DOHH2 (cell line): Measurements from ENCODE around the gene VPS51.

Source experiments
- H3F3A ChIP-seq: fragments of 200-600 bp; sonication (generic), shearing (Covaris generic); 2 replicates; pipeline ENCODE4 v1.6.0; 2016; ENCODE audit warnings: antibody characterized with exemption, mild to moderate bottlenecking; ENCODE audit not compliant: control insufficient read depth, insufficient read depth
- H3K27ac ChIP-seq: fragments of 200-600 bp; sonication (generic); 2 replicates; pipeline ENCODE4 v1.5.1; 2014; ENCODE audit warnings: low read depth, mild to moderate bottlenecking, low read length, moderate library complexity
- H3K27me3 ChIP-seq: fragments of 200-600 bp; sonication (generic); 2 replicates; pipeline ENCODE4 v1.6.1; 2014; ENCODE audit warnings: mild to moderate bottlenecking, low read length, mixed read lengths; ENCODE audit not compliant: control insufficient read depth
- H3K36me3 ChIP-seq: fragments of 200-600 bp; sonication (generic); 2 replicates; pipeline ENCODE4 v1.6.1; 2014; ENCODE audit warnings: mild to moderate bottlenecking, low read length, moderate library complexity, mixed read lengths; ENCODE audit not compliant: control insufficient read depth
- H3K4me1 ChIP-seq: fragments of 200-600 bp; sonication (generic); 2 replicates; pipeline ENCODE4 v1.6.1; 2014; ENCODE audit warnings: mild to moderate bottlenecking, low read length, mixed read lengths; ENCODE audit not compliant: control insufficient read depth
- H3K4me2 ChIP-seq: fragments of 200-600 bp; sonication (generic); 2 replicates; pipeline ENCODE4 v1.6.0; 2014; ENCODE audit warnings: mild to moderate bottlenecking, low read length, moderate library complexity
- H3K4me3 ChIP-seq: fragments of 200-600 bp; sonication (generic); 2 replicates; pipeline ENCODE4 v1.5.1; 2014; ENCODE audit warnings: mild to moderate bottlenecking, low read length, mixed read lengths
- H3K79me2 ChIP-seq: fragments of 200-600 bp; sonication (generic); 2 replicates; pipeline ENCODE4 v1.6.1; 2014; ENCODE audit warnings: mild to moderate bottlenecking, low read length, mixed read lengths; ENCODE audit not compliant: control insufficient read depth
- H3K9me2 ChIP-seq: fragments of 200-600 bp; sonication (generic); replicated peaks from 2 replicates; pipeline ENCODE4 v1.6.1; 2014; ENCODE audit warnings: mild to moderate bottlenecking, low read length, mixed read lengths; ENCODE audit not compliant: control insufficient read depth
- H3K9me3 ChIP-seq: fragments of 200-600 bp; sonication (generic); 2 replicates; pipeline ENCODE4 v1.6.1; 2014; ENCODE audit warnings: antibody characterized with exemption, low read length, mixed read lengths; ENCODE audit not compliant: control insufficient read depth, insufficient read depth
- H4K20me1 ChIP-seq: fragments of 200-600 bp; sonication (generic); 2 replicates; pipeline ENCODE4 v1.6.0; 2014; ENCODE audit warnings: low read depth, mild to moderate bottlenecking, antibody characterized with exemption, low read length, moderate library complexity; ENCODE audit not compliant: control insufficient read depth, insufficient read depth
- EZH2phosphoT487 ChIP-seq: fragments of 200-600 bp; sonication (generic); IDR thresholded peaks from 2 replicates; pipeline ENCODE4 v1.6.1; 2017; ENCODE audit warnings: borderline replicate concordance, mild to moderate bottlenecking, antibody characterized with exemption, low read length, moderate library complexity, mixed read lengths
- TF ChIP-seq, protein P1 (sequence below): fragments of 200-600 bp; sonication (generic); IDR thresholded peaks from one replicate; pipeline ENCODE4 v1.5.1; 2014; ENCODE audit warnings: antibody characterized with exemption, mild to moderate bottlenecking, low read depth, low read length; ENCODE audit not compliant: poor library complexity, severe bottlenecking

Gene VPS51

DNA sequence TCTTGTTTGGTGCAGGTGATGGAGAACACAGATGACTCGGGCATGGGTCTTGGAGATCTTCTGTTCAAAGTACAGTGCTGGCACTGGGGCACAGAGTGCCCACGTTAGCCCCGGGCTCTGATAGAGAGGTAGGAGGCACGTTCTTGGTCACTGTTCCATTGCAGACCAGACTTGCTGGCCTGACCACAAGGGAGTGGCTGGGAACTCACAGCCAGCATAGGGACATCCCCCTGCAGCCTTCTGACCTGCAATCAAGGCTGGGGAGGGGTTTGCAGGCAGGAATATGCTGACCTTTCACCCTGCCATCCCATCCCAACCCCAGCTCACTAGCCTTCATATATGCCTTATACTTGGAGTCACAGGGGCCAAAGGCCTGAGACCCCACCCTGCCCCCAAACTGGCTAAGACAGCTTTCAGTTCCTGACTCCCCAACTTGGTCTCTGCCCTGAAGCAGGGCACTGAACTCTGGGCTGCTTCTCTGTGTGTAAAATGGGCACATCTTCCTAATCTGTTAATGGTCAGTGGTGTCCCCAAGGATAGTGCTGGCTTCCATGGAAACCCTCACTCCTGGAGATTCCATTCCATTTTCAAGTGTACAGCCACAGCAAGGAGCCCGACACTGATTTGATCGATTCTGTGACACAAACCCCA is 30.7 kb downstream of the VPS51 start:
- Histone ChIP-seq H3K79me2 (peaks cover 59% of the 10 kb centered on the region), H4K20me1 (peaks cover 20% of the 10 kb centered on the region; the same call in 1 of the 2 replicates), H3K4me3 (no peak overlapping the region), H3K9me3 (no peaks in the 10 kb centered on the region), H3F3A (peaks cover 66% of the 10 kb centered on the region), H3K4me1 (peaks cover 47% of the 10 kb centered on the region), H3K4me2 (no peak overlapping the region), H3K27me3 (no peaks in the 10 kb centered on the region), H3K27ac (peak overlapping the region; percentile 100), H3K9me2 (no peaks in the 10 kb centered on the region), H3K36me3 (peaks cover 91% of the 10 kb centered on the region)
- TF ChIP-seq, protein P1, sequence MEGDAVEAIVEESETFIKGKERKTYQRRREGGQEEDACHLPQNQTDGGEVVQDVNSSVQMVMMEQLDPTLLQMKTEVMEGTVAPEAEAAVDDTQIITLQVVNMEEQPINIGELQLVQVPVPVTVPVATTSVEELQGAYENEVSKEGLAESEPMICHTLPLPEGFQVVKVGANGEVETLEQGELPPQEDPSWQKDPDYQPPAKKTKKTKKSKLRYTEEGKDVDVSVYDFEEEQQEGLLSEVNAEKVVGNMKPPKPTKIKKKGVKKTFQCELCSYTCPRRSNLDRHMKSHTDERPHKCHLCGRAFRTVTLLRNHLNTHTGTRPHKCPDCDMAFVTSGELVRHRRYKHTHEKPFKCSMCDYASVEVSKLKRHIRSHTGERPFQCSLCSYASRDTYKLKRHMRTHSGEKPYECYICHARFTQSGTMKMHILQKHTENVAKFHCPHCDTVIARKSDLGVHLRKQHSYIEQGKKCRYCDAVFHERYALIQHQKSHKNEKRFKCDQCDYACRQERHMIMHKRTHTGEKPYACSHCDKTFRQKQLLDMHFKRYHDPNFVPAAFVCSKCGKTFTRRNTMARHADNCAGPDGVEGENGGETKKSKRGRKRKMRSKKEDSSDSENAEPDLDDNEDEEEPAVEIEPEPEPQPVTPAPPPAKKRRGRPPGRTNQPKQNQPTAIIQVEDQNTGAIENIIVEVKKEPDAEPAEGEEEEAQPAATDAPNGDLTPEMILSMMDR = no peak
- no peak for TF ChIP-seq EZH2phosphoT487

DNA sequence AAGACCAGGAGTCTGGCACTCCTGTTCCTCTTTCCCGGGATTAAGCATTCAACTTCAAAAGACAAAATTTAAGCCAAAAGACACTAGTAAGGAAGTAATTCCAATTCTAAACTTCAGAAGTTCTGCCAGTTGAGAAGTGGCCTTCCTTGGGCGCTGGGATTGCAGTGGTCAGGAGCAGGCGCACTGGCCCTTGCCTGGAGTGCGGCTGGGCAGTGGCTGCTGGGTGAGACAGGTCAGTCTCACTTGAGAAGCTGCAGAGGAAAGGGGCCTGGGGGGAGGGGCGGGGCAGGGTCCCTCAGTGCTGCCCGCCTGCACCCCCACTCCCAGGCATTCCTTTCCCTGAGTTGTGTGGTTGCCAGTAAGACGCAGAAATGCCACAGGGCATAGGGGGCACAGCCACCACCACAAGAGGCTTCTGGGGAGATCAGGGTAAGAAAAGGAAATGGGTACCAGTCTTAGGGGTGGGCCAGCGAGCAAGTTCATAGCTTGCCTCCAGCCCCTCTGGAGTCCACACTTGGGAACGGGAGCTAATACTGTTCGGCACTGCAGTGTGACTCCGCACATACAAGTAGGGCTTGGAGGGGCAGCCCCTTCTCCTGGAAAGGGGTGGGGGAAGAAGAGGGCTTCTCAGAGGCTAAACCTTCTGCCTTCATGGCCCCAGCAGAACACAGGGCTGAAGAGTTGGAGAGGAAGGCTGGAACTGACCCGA is 31.6 kb downstream of the VPS51 start:
- H3K36me3 ChIP-seq = peaks cover 94% of the 10 kb centered on the region
- peaks cover 53% of the 10 kb centered on the region for H3K4me1 ChIP-seq
- H3K9me2 ChIP-seq = no peaks in the 10 kb centered on the region
- no peak overlapping the region for H3K4me3 ChIP-seq
- H3K4me2 ChIP-seq = 0 out of 2 replicates have a peak overlapping the region, but pooled peaks have one; percentile 6
- TF ChIP-seq EZH2phosphoT487 = no peak
- TF ChIP-seq, protein P1 = no peak
- peak overlapping the region; percentile 100 for H3K27ac ChIP-seq
- no peaks in the 10 kb centered on the region for H3K27me3 ChIP-seq
- no peaks in the 10 kb centered on the region for H3K9me3 ChIP-seq
- H4K20me1 ChIP-seq = peaks cover 23% of the 10 kb centered on the region; the same call in 1 of the 2 replicates
- H3F3A ChIP-seq = peaks cover 69% of the 10 kb centered on the region
- peaks cover 56% of the 10 kb centered on the region for H3K79me2 ChIP-seq

DNA sequence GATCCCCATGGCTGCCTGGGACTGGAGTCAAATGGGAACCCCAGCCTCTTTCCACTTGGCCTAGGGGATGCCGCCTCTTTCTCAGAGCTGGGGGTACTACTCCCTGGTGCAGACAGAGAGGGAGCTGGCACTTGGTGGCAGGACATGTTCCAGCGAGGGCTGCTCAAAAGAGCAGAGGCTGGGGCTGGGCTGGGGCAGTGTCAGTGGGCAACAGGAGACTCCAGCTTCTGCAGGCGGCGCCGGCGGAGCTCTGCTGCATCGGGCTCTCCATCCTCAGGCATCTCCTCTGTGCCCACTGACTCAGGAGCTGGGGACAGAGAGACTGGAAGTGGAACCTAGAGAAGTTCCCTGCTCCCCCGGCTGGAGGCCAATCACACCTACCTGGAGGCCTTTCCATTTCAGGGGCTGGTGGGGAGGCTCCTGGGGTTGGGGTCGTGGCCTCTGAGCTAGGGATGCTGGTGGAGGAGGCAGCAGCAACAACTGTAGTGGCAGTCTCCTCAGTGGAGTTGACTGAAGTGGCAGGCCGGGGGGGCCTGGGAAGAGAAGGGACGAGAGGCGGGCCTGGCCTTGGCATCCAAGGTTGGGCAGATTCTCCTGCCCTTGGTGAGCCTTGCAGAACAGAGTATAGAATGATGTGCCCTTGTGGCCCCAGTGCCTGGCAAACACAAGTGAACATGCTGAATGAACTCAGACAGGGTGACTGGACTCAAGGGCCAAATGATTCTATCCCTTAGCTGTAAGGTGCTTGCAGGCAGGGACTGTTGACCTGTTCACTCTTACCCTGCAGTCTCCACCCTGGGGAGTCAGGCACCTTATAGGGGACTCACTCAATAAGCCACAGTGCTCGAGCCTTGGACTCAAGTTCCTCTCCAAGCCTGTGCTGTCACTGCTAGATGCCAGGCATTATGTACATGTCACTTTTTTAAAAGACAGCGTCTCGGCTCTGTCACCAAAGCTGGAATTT is 32.5 kb downstream of the VPS51 start:
- Histone ChIP-seq H3K36me3 (peaks cover 96% of the 10 kb centered on the region), H3K4me1 (peaks cover 49% of the 10 kb centered on the region), H3K9me2 (no peaks in the 10 kb centered on the region), H3K4me2 (peak overlapping the region; percentile 5; the same call in 1 of the 2 replicates), H3K4me3 (no peak overlapping the region), H3K79me2 (peaks cover 56% of the 10 kb centered on the region), H4K20me1 (peaks cover 23% of the 10 kb centered on the region; the same call in 1 of the 2 replicates), H3K27me3 (no peaks in the 10 kb centered on the region), H3F3A (peaks cover 75% of the 10 kb centered on the region), H3K27ac (peak overlapping the region; percentile 100), H3K9me3 (no peaks in the 10 kb centered on the region)
- no peak for TF ChIP-seq EZH2phosphoT487
- TF ChIP-seq, protein P1 = no peak
